ENCODE measurements around the gene KIF14. TPM values are rescaled to one million over a fixed set of nuclear protein-coding genes. Genes with fewer than 3 reads are reported as not detected.
"Not testable (repeated sequence)": the region's sequence is repeated elsewhere in the genome, so short reads cannot be mapped to it uniquely, and the experiment has no call there.

The KIF14 gene
- total RNA-seq, 1 donor from 2014 or later = 0.03 TPM

DNA sequence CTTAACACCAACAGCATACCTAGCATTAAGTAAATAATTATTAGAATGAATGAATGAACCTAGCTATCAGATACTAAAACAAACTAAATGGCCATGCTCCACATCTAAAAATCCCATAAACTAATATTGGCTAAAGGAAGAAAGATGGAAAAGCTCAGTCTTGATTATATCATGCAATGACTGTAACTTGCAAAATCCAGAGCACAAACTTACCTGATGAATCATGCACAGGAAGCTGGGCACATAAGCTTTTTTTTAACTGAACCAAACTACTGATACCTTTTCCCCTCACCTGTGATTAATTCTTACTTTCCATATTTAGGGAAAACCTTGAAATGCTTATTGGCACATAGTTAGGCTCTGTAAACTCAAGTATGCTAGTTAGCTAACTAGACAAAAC is 70.2 kb downstream of the KIF14 start:
- no peak for DNase-seq (ENCODE audit: low spot score)

DNA sequence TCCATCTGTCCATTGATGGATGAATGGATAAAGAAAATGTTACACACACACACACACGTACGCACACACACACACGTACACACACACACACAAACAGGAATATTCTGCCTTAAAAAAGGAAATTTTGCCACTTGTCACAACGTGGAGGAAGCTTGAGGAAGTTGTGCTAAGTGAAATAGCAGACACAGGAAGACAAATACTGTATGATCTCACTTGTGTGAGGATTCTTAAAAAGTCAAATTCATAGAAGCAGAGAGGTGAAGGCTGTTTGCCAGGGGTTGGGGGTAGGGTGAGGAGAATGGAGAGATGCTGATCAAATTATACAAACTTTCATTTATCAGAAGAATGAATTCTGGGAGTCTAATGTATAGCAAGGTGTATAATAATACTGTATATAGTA is 73.2 kb downstream of the KIF14 start:
- DNase-seq (ENCODE audit: low spot score) = no peak

DNA sequence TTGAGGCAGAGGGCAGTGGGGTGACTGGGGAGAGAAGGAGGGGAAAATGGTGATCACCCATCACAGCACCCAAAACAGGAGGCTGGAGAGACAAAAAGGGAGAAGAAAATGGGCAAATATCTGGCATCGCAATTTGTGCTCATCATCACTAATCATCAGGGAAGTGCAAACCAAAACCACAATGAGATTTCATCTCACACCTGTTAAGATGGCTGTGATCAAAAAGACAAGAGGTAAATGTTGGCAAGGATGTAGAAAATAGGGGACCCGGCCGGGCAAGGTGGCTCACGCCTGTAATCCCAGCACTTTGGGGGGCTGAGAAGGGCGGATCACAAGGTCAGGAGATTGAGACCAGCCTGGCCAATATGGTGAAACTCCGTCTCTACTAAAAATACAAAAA is 74.0 kb downstream of the KIF14 start:
- DNase-seq (ENCODE audit: low spot score) = no peak

DNA sequence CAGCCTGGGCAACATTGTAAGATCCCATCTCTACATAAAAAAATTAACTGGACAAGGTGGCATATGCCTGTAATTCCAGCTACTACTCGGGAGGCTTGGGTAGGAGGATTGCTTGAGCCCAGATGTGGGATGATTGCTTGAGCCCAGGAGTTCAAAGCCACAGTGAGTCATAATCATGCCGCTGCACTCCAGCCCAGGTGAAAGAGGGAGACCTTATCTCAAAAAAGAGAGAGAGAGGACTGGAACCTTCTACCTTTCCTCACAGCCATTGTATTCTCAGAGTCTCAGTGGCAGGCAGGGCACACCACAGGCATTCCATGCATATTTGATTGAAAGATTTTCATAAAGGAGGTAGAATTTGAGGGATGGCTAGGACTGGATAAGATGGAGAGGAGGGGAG is 78.4 kb downstream of the KIF14 start:
- no peak for DNase-seq (ENCODE audit: low spot score)

DNA sequence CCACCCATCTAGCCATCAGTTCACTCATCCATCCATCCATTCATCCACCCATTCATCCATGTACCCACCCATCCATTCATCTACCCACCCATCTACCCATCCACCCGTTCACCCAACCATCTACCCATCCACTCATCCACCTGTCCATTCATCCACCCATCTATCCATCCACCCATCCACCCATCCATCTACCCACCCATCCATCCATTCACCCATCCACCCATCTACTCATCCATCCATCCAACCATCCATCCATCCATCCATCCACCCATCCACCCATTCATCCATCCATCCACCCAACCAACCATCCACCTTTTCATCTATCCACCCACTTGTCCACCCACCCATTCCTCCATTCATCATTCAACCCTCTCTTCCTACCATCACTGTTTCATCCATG is 80.3 kb downstream of the KIF14 start:
- DNase-seq (ENCODE audit: low spot score) = no peak

DNA sequence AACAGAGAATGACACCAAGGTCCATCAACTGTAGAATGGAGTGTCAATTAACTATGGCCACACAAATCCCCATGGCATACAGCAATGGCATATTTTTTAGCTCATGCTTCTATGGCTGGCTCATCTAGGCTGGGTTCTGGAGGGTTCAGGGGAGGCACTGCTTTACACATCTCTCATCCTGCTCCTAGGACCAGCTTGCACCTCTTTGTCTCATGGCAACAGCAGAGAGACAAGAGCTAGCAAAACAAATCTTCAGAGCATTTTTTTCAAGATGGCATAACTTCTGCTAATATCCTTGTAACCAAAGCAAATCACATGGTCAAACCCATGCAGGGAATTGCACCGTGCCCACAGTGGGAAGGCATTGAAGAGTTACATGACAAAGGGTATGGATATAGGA is 82.4 kb downstream of the KIF14 start:
- no peak for DNase-seq (ENCODE audit: low spot score)

DNA sequence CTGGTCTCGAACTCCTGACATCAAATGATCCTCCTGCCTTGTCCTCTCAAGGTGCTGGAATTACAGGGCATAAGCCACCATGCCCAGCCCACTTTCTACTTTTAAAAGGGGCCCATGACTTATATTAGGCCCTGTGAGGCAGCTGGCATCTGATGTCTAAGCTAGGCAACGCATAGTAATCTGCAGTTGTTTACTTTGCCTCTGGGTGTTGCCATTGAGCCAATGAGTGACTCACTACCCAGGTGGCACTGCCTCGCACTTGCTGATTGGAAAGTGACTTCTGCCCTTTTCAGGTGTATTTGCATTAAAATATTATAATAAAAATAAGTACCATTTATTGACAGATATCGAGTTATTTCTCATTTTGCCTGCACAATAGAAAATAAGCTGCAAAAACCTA is 84.9 kb downstream of the KIF14 start:
- no peak for DNase-seq (ENCODE audit: low spot score)

DNA sequence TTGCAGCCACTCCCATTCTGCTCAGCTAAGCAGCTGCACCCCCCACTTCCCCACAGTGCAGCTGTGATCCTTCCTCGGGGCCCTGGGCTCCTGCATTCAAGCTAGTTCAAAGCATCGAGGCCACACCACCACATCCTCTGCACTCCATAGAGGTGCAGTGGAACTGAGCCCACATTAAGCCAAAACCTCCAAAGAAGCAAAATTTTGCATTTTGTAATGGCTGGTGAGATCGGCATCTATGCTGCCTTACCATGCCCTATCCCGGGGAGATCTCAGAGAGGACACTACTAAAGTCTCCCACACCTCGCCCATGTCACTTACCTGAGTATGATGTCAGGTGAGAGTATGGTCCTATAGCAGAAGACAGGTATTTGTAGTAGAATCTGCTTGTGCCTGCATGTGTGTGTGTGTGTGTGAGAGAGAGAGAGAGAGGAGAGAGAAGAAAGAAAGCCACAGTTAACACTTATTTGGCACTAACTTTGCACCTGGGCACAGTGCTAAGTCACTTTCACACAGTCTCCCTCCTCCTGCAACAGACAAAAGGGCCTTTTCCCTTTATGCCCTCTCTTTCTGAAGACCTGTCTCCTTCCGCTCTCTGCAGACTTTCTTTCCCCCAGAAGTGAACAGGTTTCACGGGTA is 89.8 kb downstream of the KIF14 start:
- DNase-seq (ENCODE audit: low spot score) = no peak

DNA sequence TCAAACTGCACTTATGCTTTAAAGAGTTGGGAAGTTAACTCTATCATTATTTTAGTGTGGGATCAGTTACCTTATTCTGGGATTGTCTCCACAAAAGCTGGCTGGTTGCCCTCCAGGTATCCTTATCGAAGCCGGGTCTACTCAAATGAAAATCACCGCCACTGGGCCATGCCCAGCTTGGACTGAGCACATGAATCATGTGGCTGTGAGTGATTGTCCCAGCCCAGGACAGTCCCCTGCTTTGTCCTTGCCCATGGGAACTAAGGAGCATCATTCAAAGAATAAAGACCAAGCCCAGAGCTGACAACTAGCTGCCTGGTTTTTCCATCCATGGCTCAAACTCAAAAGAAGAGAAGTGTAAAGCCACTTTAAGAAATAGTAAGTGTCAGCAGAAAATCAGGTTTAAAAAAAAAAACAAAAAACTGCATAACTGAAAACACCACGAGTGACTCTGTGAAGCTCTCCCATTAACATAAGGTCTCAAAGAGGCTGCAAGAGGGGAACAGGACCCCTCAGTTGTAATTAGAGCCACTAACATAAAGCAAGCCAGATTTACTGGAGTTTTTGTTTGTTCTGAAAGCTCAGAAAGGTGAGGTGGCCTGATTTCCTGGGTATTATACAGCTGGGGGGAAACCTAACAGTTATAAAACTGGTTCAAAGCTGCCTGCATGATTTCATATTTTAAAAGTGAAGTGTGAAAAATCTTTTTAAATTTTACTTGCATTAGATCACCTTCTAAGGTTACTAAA is 91.5 kb downstream of the KIF14 start:
- DNase-seq (ENCODE audit: low spot score) = no peak

DNA sequence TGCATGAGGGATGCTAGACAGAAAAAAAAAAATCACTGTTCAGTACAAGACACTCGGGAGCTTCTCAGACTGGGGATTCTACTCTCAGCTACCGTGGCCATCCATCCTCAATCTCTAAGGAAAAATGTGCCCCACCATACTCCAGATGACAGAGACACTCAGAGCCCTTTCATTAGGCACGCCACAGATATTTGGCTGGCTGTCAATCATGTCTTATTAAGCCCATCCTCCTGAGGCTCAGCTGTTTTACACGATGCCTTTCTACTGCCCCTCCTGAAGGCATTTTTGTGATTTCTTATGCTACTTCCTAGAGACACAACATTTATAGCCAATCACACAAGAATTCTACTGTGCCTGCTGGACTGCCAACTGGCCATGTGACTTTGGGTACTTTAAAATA is 92.9 kb downstream of the KIF14 start:
- no peak for DNase-seq (ENCODE audit: low spot score)

DNA sequence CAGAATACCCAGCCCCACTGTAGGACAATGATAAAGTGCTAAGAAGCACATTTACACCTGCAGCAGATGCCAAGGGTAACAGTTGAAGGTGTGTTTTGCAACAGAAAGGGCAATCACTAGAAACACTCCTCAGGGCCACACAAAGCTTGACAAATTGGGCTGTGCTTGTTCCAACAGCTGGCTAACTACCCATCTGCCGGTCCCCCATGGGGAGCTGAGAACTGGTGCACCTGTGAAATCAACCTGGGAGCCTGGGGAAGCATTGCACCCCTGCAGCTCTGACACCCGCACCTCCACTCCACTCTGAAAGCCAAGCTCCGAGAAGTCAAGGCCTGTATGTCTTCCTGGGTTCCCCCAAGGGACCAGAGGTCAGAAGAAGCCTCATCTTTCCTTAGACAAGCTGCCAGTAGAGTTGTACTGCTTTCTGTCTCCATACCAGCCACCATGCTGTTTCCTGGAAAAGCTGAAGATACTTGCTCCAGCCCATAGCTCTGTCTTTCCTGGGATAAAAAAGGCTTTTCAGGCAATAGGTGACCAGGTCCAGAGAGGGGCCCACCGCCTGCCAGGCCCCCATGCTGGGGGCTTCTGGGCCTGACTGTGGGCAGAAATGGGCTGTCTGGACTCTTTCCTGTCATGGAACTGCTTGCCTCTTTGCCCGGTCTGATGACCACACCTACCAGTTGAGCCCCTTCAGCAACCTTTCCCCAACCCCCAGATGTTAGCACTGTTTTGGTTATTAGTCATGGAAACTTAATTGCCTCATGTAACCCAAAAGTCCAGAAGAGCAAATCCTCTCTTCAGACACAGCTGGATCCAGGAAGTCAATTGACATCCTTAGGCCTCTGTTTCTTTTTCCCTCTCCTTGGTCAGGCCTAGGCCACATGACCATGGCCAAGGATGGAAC is 93.6 kb downstream of the KIF14 start:
- DNase-seq (ENCODE audit: low spot score) = no peak

DNA sequence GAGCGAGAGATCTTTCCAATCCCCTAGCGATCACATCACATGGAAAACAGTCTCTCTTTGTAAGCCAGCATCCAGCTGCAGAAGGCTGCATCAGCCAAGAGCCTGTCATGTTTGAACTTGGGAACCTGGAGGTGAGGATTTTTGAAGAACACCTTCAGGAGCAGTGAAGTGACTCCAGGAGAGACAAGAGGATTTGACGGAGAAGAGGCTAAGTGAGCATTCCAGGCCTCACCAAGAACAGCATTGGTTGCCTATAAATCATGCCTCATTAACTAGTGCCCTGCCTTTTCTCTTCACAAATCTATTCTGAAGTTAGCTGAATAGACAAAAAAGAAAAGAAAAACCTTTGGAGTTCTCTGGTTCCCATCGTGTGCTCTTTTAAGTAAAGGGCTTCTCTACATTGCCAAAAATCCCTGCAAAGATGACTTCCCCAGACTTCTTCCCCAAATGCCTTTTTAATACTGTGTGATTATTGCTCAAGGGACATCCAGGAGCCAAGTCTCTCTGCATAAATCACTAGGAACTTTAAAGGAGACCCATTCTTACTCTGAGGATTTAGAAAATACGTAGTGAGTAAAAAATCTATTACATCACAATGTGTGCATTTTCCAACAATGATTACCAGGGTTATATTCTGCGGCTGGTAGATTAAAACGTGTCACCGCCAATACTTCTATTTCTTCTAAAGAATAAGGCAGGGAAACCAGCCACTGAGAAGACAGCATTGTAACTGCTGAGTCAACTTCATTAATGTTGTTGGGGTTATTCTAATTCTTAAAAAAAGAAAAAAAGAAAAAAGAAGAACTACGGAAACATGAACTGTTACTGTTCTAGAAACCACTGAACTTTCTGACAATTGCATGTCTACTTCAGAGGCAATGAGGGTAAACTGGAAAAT is 95.2 kb downstream of the KIF14 start:
- DNase-seq (ENCODE audit: low spot score) = no peak

DNA sequence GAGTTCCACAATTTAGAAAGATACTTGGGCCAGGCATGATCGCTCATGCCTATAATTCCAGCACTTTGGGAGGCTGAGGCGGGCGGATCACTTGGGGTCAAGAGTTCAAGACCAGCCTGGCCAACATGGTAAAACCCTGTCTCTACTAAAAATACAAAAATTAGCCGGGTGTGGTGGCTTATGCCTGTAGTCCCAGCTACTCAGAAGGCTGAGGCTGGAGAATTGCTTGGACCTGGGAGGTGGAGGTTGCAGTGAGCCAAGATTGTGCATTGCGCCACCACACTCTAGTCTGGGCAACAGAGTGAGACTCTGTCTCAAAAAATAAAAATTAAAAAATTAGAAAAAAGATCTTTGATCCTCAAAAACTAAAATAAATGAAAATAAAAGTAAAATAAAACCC is 96.0 kb downstream of the KIF14 start:
- DNase-seq (ENCODE audit: low spot score) = not testable (repeated sequence)

DNA sequence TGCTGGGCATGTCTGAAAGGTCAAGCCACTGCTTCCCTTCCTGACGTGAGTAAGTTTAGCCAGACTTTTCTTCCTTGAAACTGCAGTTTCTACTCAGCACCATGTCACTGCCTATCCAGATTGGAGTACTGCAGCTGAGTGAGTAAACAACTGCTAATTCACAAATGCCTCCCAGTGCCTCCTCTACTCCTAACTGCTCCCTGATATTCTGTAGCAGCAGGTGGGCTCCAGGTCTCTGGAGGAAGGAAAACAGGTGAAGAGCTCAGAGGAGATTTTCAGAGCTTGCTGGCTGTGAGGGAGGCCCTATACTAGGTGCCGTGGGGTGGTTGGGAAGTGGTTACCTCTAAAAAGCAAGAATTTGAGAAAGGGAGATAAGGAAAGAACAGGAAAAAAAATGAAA is 96.5 kb downstream of the KIF14 start:
- DNase-seq (ENCODE audit: low spot score) = no peak

DNA sequence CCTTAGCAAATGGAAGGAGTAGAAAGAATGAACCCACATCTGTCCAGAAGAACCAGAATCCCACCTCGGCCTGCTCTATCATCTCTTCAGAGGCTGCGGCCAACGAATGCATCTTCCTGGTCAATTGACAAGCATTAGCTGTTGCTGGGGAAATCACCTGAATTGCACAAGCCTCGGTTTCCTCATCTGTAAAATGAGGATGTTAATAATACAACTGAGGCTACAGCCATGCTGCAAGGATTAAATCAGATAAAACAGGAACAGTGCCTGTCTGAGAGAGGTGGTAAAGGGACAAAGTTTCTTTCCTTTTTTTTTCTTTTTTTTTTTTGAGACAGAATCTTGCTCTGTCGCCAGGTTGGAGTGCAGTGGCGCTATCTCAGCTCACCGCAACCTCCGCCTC is 99.8 kb downstream of the KIF14 start:
- no peak for DNase-seq (ENCODE audit: low spot score)

DNA sequence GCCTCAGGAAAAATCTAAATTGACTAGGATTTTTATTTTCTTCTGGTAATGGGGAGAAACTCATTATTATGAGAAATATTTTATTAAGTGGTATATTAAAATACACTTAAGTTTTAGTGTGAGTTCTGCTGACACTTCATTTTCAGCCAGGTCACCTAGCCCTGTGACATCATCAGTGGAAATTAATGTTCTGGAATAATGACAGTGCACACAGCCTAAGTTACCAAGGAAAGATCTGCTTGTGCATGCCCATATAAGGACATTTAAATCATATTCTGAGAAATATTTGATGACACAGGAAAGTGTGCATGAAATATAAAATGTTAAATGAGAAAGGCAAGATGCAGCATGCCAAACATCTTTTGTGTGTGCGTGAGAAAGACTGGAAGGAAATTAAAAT is 102.0 kb downstream of the KIF14 start:
- no peak for DNase-seq (ENCODE audit: low spot score)

DNA sequence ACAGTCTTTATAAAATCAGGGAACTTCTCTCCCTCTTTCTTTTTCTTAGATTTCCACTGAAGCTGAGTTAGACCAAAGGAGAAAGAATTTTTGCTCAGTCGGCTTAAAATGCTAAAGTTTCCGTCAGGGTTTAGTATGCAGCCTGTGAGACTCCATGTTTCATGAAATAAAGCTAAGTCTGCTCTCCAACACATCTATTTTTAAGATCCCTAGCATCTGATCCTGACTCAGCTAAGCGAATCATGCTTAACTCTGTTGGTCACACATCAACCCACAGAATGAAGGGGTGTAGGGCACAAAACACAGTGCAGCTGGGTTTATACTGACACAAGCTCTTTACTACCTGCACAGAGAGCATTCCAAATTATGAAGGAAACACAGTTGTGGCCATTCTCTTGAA is 108.4 kb downstream of the KIF14 start:
- no peak for DNase-seq (ENCODE audit: low spot score)

DNA sequence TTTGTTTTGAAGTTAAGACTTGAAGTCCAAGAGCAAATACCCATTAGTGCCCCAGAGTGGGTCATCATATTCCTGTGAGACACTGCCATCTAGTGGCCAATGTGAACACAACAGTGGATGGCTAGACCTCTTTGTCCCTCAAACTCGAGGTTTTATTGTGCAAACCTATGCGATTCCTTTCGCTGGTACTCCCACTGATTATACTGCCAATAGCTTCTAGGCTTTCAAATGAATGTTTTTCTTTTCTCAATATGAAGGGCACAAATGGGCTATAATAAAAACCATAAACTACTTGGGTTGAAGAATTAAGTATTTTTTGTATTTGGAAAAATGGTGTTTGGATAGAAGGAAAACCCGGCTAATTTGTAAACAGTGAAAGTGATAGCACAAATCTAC is 110.3 kb downstream of the KIF14 start:
- DNase-seq (ENCODE audit: low spot score) = no peak

DNA sequence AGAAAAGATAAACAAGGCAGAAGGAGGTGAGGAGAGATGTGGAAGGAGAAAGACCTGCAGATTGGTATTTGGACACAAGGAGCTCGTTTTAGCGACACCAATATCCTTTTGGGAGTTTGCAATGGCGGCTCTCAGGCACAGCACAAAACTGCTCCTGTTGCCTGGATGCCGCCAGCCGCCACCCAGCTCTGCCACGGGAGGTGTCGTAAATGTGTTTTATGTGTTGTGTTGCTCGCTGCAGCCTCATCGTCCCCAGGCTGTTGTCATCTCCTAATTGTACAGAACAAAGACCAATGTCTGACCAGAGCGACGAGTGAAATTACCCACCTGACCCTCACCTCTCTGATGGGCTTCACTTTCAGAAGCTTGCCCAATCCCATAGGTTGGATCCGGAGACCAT is 114.1 kb downstream of the KIF14 start:
- no peak for DNase-seq (ENCODE audit: low spot score)

DNA sequence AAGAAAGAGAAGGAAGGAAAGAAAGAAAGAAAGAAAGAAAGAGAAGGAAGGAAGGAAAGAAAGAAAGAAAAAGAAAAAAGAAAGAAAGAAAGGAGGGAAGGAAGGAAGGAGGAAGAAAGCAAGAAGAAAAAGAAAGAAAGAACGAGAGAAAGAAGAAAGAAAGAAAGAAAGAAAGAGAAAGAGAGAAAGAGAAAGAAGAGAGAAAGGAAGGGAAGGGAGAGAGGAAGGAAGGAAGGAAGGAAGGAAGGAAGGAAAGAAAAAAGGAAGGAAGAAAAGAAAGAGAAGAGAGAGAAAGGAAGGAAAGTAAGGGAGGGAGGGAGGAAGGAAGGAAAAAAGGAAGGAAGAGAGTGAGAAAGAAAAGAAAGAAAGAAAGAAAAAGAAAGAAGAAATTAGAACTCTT is 115.3 kb downstream of the KIF14 start:
- DNase-seq (ENCODE audit: low spot score) = no peak

Data from mesenteric fat pad (tissue), 1 donor.